Measurements from ENCODE around the gene ISM1. TPM values are rescaled to one million over a fixed set of nuclear protein-coding genes. Genes with fewer than 3 reads are reported as not detected.

Gene ISM1
- total and polyA plus RNA-seq, 2 of the 13 experiments (the other 11 are each of a cell fraction or from before 2014, with no cell fraction given) = 0.40 to 1.4 TPM

- TF ChIP-seq, protein P1, sequence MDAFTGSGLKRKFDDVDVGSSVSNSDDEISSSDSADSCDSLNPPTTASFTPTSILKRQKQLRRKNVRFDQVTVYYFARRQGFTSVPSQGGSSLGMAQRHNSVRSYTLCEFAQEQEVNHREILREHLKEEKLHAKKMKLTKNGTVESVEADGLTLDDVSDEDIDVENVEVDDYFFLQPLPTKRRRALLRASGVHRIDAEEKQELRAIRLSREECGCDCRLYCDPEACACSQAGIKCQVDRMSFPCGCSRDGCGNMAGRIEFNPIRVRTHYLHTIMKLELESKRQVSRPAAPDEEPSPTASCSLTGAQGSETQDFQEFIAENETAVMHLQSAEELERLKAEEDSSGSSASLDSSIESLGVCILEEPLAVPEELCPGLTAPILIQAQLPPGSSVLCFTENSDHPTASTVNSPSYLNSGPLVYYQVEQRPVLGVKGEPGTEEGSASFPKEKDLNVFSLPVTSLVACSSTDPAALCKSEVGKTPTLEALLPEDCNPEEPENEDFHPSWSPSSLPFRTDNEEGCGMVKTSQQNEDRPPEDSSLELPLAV (CRISPR knock-in tag; conservative IDR thresholded peaks at IDR 0.05; ENCODE audit: low read depth) = no peak
- no peak for TF ChIP-seq ZSCAN22 (CRISPR knock-in tag; IDR thresholded peaks at IDR 0.05)
- no peak for TF ChIP-seq SUZ12 (IDR thresholded peaks at IDR 0.05; ENCODE audit: low read depth, low read length)
- no peak for TF ChIP-seq ZNF83 (CRISPR knock-in tag; IDR thresholded peaks at IDR 0.05; ENCODE audit: borderline replicate concordance)
- TF ChIP-seq ZNF253 (CRISPR knock-in tag; IDR thresholded peaks at IDR 0.05; ENCODE audit: borderline replicate concordance) = no peak
- TF ChIP-seq ZNF264 (CRISPR knock-in tag; IDR thresholded peaks at IDR 0.05) = peak; percentile 97
- no peak for TF ChIP-seq SCMH1 (CRISPR knock-in tag; IDR thresholded peaks at IDR 0.05; ENCODE audit: borderline replicate concordance)
- TF ChIP-seq ZNF549 (CRISPR knock-in tag; IDR thresholded peaks at IDR 0.05) = peak; percentile 42; the same call in 1 of the 2 replicates
- TF ChIP-seq ZNF800 (CRISPR knock-in tag; IDR thresholded peaks at IDR 0.05) = peak; percentile 95; the same call in 1 of the 2 replicates
- TF ChIP-seq TFDP1 (CRISPR knock-in tag; IDR thresholded peaks at IDR 0.05; ENCODE audit: borderline replicate concordance) = no peak; the same call in 1 of the 2 replicates
- TF ChIP-seq ETV6 (CRISPR knock-in tag; conservative IDR thresholded peaks at IDR 0.05) = peak; percentile 93
- TF ChIP-seq ZNF710 (CRISPR knock-in tag; IDR thresholded peaks at IDR 0.05; ENCODE audit: borderline replicate concordance) = peak; percentile 99
- TF ChIP-seq ETV5 (CRISPR knock-in tag; IDR thresholded peaks at IDR 0.05; ENCODE audit: borderline replicate concordance) = peak; percentile 84; the same call in 1 of the 2 replicates
- TF ChIP-seq ARID5B (CRISPR knock-in tag; IDR thresholded peaks at IDR 0.05) = peak; percentile 100
- no peak for TF ChIP-seq ATF5 (CRISPR knock-in tag; IDR thresholded peaks at IDR 0.05; ENCODE audit: low read depth)
- TF ChIP-seq MZF1 (CRISPR knock-in tag; IDR thresholded peaks at IDR 0.05; ENCODE audit: borderline replicate concordance) = no peak
- peak; percentile 94 for TF ChIP-seq ZFP90 (CRISPR knock-in tag; IDR thresholded peaks at IDR 0.05; ENCODE audit: borderline replicate concordance)
These were observed 22.8 kb downstream of the ISM1 start (continued) for GRCh38 chr20:13243826-13244376.

Data from HepG2 (cell line).